Brain microvascular endothelial cell (primary cell): ENCODE measurements around the gene CCDC28A.

Experiments
- DNase-seq: peaks from one replicate; pipeline ENCODE4 v3.0.0-alpha.2; 2020
- H3K27ac ChIP-seq: fragments of 250-450 bp; sonication (Bioruptor Pico); 2 replicates; pipeline ENCODE4 v1.5.1; 2020; ENCODE audit warnings: mild to moderate bottlenecking, moderate library complexity
- H3K27me3 ChIP-seq: fragments of 250-450 bp; sonication (Bioruptor Pico); replicated peaks from 2 replicates; pipeline ENCODE4 v1.5.1; 2020; ENCODE audit warnings: mild to moderate bottlenecking
- H3K36me3 ChIP-seq: fragments of 250-450 bp; sonication (Bioruptor Pico); replicated peaks from 2 replicates; pipeline ENCODE4 v1.5.1; 2020; ENCODE audit warnings: mild to moderate bottlenecking
- H3K4me3 ChIP-seq: 2 replicates; pipeline ENCODE4 v1.5.1; 2011; ENCODE audit warnings: low read depth, mild to moderate bottlenecking, control low read depth, low read length, moderate library complexity
- CTCF ChIP-seq: IDR thresholded peaks from 2 replicates; pipeline ENCODE4 v1.5.1; 2011; ENCODE audit warnings: low read depth, mild to moderate bottlenecking, moderate library complexity, low read length, control low read depth, inconsistent platforms; ENCODE audit errors: missing control alignments
- in situ Hi-C: cut with HindIII; loops from 2 replicates; pipeline ENCODE4 v1.10.0; 2017; ENCODE audit warnings: low sequenced_read_pairs, low pct_ligation_motif_present

CCDC28A gene

GRCh38 chr6:138796771-138797170 is 23.2 kb downstream of the CCDC28A start:
- Histone ChIP-seq H3K27ac (no peak overlapping the region), H3K36me3 (no peaks in the 10 kb centered on the region), H3K4me3 (no peak overlapping the region), H3K27me3 (no peaks in the 10 kb centered on the region)
- TF ChIP-seq CTCF, result no peak
- in situ Hi-C loops, result no loop called here
- no peak for DNase-seq

GRCh38 chr6:138797806-138798446 is 24.4 kb downstream of the CCDC28A start:
- in situ Hi-C loops, result no loop called here
- H3K4me3 ChIP-seq, result no peak overlapping the region
- TF ChIP-seq CTCF, result no peak
- no peak for DNase-seq
- H3K36me3 ChIP-seq, result no peaks in the 10 kb centered on the region
- H3K27ac ChIP-seq, result no peak overlapping the region
- H3K27me3 ChIP-seq, result no peaks in the 10 kb centered on the region

GRCh38 chr6:138800377-138801150 is 27.0 kb downstream of the CCDC28A start:
- Histone ChIP-seq H3K27ac (no peak overlapping the region), H3K27me3 (no peaks in the 10 kb centered on the region), H3K4me3 (no peak overlapping the region), H3K36me3 (no peaks in the 10 kb centered on the region)
- in situ Hi-C loops, result no loop called here
- DNase-seq, result no peak
- no peak for TF ChIP-seq CTCF

- no peak for TF ChIP-seq CTCF
- H3K27me3 ChIP-seq, result no peaks in the 10 kb centered on the region
- in situ Hi-C loops, result no loop called here
- no peak for DNase-seq
- no peaks in the 10 kb centered on the region for H3K36me3 ChIP-seq
- no peak overlapping the region for H3K4me3 ChIP-seq
- no peak overlapping the region for H3K27ac ChIP-seq
Measured at GRCh38 chr6:138803331-138803730, 29.8 kb downstream of the CCDC28A start.

- no peak overlapping the region for H3K4me3 ChIP-seq
- TF ChIP-seq CTCF, result no peak
- no peaks in the 10 kb centered on the region for H3K27me3 ChIP-seq
- no peak for DNase-seq
- H3K36me3 ChIP-seq, result no peaks in the 10 kb centered on the region
- no peak overlapping the region for H3K27ac ChIP-seq
- in situ Hi-C loops, result no loop called here
Measured at GRCh38 chr6:138803861-138804260, 30.3 kb downstream of the CCDC28A start.
